Activated naive CD8-positive, alpha-beta T cell treated with anti-CD3 and anti-CD28 coated beads for 36 hours (primary cell): Measurements from ENCODE around the gene C1orf35. TPM values are rescaled to one million over a fixed set of nuclear protein-coding genes. Genes with fewer than 3 reads are reported as not detected.
"Not testable (repeated sequence)": the region's sequence is repeated elsewhere in the genome, so short reads cannot be mapped to it uniquely, and the experiment has no call there.

Experiments
- DNase-seq: peaks from one replicate; pipeline ENCODE4 v3.0.0; 2021
- H3K27ac Mint-ChIP-seq: one replicate; pipeline ENCODE4 v1.8.0; 2022; ENCODE audit warnings: mild to moderate bottlenecking, moderate library complexity, mixed read lengths
- H3K27me3 Mint-ChIP-seq: one replicate; pipeline ENCODE4 v1.8.0; 2022; ENCODE audit warnings: mild to moderate bottlenecking, mixed read lengths
- H3K36me3 Mint-ChIP-seq: one replicate; pipeline ENCODE4 v1.8.0; 2021; ENCODE audit warnings: mild to moderate bottlenecking, mixed read lengths
- H3K4me1 Mint-ChIP-seq: one replicate; pipeline ENCODE4 v1.8.0; 2021; ENCODE audit warnings: mixed read lengths
- H3K4me3 Mint-ChIP-seq: one replicate; pipeline ENCODE4 v1.8.0; 2022; ENCODE audit warnings: mild to moderate bottlenecking, moderate library complexity, mixed read lengths
- H3K9me3 Mint-ChIP-seq: one replicate; pipeline ENCODE4 v1.8.0; 2022; ENCODE audit warnings: mixed read lengths
- total RNA-seq, 2 experiments: library from RNA; stranded (reverse); gene quantifications; one replicate each; pipeline ENCODE4 v1.2.3, GENCODE V29; 2021

Gene C1orf35
- total RNA-seq, 2 experiments from 2014 or later = 24.4 to 26.1 TPM

GRCh38 chr1:228125185-228125584, 22.1 kb upstream of the C1orf35 start:
- peaks cover 7% of the 10 kb centered on the region for H3K4me1 Mint-ChIP-seq
- DNase-seq = no peak
- H3K27me3 Mint-ChIP-seq = peaks cover 14% of the 10 kb centered on the region
- no peak overlapping the region for H3K27ac Mint-ChIP-seq
- H3K36me3 Mint-ChIP-seq = no peaks in the 10 kb centered on the region
- H3K9me3 Mint-ChIP-seq = no peaks in the 10 kb centered on the region
- no peak overlapping the region for H3K4me3 Mint-ChIP-seq

GRCh38 chr1:228123505-228123904, 20.4 kb upstream of the C1orf35 start:
- H3K4me1 Mint-ChIP-seq = peaks cover 7% of the 10 kb centered on the region
- peaks cover 8% of the 10 kb centered on the region for H3K27me3 Mint-ChIP-seq
- H3K4me3 Mint-ChIP-seq = no peak overlapping the region
- no peaks in the 10 kb centered on the region for H3K36me3 Mint-ChIP-seq
- H3K27ac Mint-ChIP-seq = no peak overlapping the region
- H3K9me3 Mint-ChIP-seq = no peaks in the 10 kb centered on the region
- DNase-seq = no peak

GRCh38 chr1:228122921-228123441, 19.9 kb upstream of the C1orf35 start:
- Mint-ChIP-seq H3K36me3 (peaks cover 3% of the 10 kb centered on the region), H3K4me1 (peaks cover 7% of the 10 kb centered on the region), H3K9me3 (peaks cover 3% of the 10 kb centered on the region), H3K27ac (no peak overlapping the region), H3K27me3 (peaks cover 3% of the 10 kb centered on the region), H3K4me3 (no peak overlapping the region)
- no peak for DNase-seq

GRCh38 chr1:228120857-228121489, 17.8 kb upstream of the C1orf35 start:
- Mint-ChIP-seq H3K27me3 (no peaks in the 10 kb centered on the region), H3K4me1 (peaks cover 7% of the 10 kb centered on the region), H3K36me3 (peaks cover 7% of the 10 kb centered on the region), H3K9me3 (peaks cover 6% of the 10 kb centered on the region), H3K27ac (peak overlapping the region; percentile 65), H3K4me3 (peak overlapping the region; percentile 53)
- no peak for DNase-seq

GRCh38 chr1:228120351-228120750, 17.2 kb upstream of the C1orf35 start:
- Mint-ChIP-seq H3K9me3 (peaks cover 6% of the 10 kb centered on the region), H3K27ac (no peak overlapping the region), H3K4me3 (peak overlapping the region; percentile 53), H3K27me3 (no peaks in the 10 kb centered on the region), H3K4me1 (peaks cover 7% of the 10 kb centered on the region), H3K36me3 (peaks cover 7% of the 10 kb centered on the region)
- DNase-seq = no peak

- H3K4me1 Mint-ChIP-seq = peaks cover 7% of the 10 kb centered on the region
- H3K36me3 Mint-ChIP-seq = peaks cover 7% of the 10 kb centered on the region
- peaks cover 6% of the 10 kb centered on the region for H3K9me3 Mint-ChIP-seq
- DNase-seq = no peak
- no peaks in the 10 kb centered on the region for H3K27me3 Mint-ChIP-seq
- H3K27ac Mint-ChIP-seq = no peak overlapping the region
- no peak overlapping the region for H3K4me3 Mint-ChIP-seq
Measured at GRCh38 chr1:228118040-228118439, 14.9 kb upstream of the C1orf35 start.

GRCh38 chr1:228117335-228117734, 14.2 kb upstream of the C1orf35 start:
- H3K27ac Mint-ChIP-seq = no peak overlapping the region
- no peak overlapping the region for H3K4me3 Mint-ChIP-seq
- H3K9me3 Mint-ChIP-seq = peaks cover 6% of the 10 kb centered on the region
- H3K27me3 Mint-ChIP-seq = no peaks in the 10 kb centered on the region
- DNase-seq = no peak
- H3K36me3 Mint-ChIP-seq = peaks cover 7% of the 10 kb centered on the region
- H3K4me1 Mint-ChIP-seq = peaks cover 7% of the 10 kb centered on the region

- DNase-seq = no peak
- H3K27ac Mint-ChIP-seq = no peak overlapping the region
Measured at GRCh38 chr1:228114827-228115226, 11.7 kb upstream of the C1orf35 start.

GRCh38 chr1:228112617-228113016, 9.5 kb upstream of the C1orf35 start:
- Mint-ChIP-seq H3K27me3 (no peaks in the 10 kb centered on the region), H3K4me3 (no peak overlapping the region), H3K9me3 (peaks cover 2% of the 10 kb centered on the region), H3K36me3 (peaks cover 3% of the 10 kb centered on the region), H3K4me1 (peaks cover 15% of the 10 kb centered on the region), H3K27ac (no peak overlapping the region)
- DNase-seq = no peak

More at GRCh38 chr1:228114827-228115226, 11.7 kb upstream of the C1orf35 start:
- Mint-ChIP-seq H3K4me3 (no peak overlapping the region), H3K9me3 (peaks cover 6% of the 10 kb centered on the region), H3K4me1 (peaks cover 5% of the 10 kb centered on the region), H3K27me3 (no peaks in the 10 kb centered on the region), H3K36me3 (peaks cover 7% of the 10 kb centered on the region)

- H3K36me3 Mint-ChIP-seq = peaks cover 3% of the 10 kb centered on the region
- H3K27ac Mint-ChIP-seq = no peak overlapping the region
- H3K27me3 Mint-ChIP-seq = no peaks in the 10 kb centered on the region
- H3K4me3 Mint-ChIP-seq = no peak overlapping the region
- H3K4me1 Mint-ChIP-seq = peaks cover 15% of the 10 kb centered on the region
- no peak for DNase-seq
- no peaks in the 10 kb centered on the region for H3K9me3 Mint-ChIP-seq
Measured at GRCh38 chr1:228112167-228112566, 9.0 kb upstream of the C1orf35 start.

- H3K4me3 Mint-ChIP-seq, H3K27me3 Mint-ChIP-seq, DNase-seq, H3K36me3 Mint-ChIP-seq, H3K27ac Mint-ChIP-seq, H3K9me3 Mint-ChIP-seq: not testable (repeated sequence)
- peaks cover 15% of the 10 kb centered on the region for H3K4me1 Mint-ChIP-seq
Measured at GRCh38 chr1:228111315-228111714, 8.2 kb upstream of the C1orf35 start.

GRCh38 chr1:228110556-228110955, 7.4 kb upstream of the C1orf35 start:
- no peak for DNase-seq
- Mint-ChIP-seq H3K27ac (no peak overlapping the region), H3K9me3 (no peaks in the 10 kb centered on the region), H3K4me1 (peaks cover 15% of the 10 kb centered on the region), H3K36me3 (no peaks in the 10 kb centered on the region), H3K4me3 (no peak overlapping the region), H3K27me3 (no peaks in the 10 kb centered on the region)

GRCh38 chr1:228109962-228110488, 6.9 kb upstream of the C1orf35 start:
- DNase-seq = no peak
- Mint-ChIP-seq H3K27me3 (no peaks in the 10 kb centered on the region), H3K4me3 (peak overlapping the region; percentile 92)

GRCh38 chr1:228109073-228109961, 6.2 kb upstream of the C1orf35 start, which contains the start of gene MRPL55:
Gene MRPL55, minus strand, starts transcription at chr1:228109299. Its CDS starts 1,039 bp downstream, at chr1:228108260.
- Mint-ChIP-seq H3K4me1 (peaks cover 15% of the 10 kb centered on the region), H3K27me3 (no peaks in the 10 kb centered on the region), H3K27ac (peak within 1 kb of the TSS; percentile 93), H3K36me3 (peaks cover under 1% of the 10 kb centered on the region), H3K4me3 (peak within 1 kb of the TSS; percentile 92), H3K9me3 (no peaks in the 10 kb centered on the region)
- peak; percentile 98 for DNase-seq

More at GRCh38 chr1:228109962-228110488, 6.9 kb upstream of the C1orf35 start:
- Mint-ChIP-seq H3K27ac (peak overlapping the region; percentile 93), H3K4me1 (peaks cover 15% of the 10 kb centered on the region), H3K36me3 (no peaks in the 10 kb centered on the region), H3K9me3 (no peaks in the 10 kb centered on the region)

GRCh38 chr1:228108742-228109072, 5.6 kb upstream of the C1orf35 start:
- H3K4me1 Mint-ChIP-seq = peaks cover 17% of the 10 kb centered on the region
- no peak for DNase-seq
- H3K27ac Mint-ChIP-seq = peak overlapping the region; percentile 93
- H3K36me3 Mint-ChIP-seq = peaks cover 2% of the 10 kb centered on the region
- peak overlapping the region; percentile 92 for H3K4me3 Mint-ChIP-seq
- H3K9me3 Mint-ChIP-seq = no peaks in the 10 kb centered on the region
- no peaks in the 10 kb centered on the region for H3K27me3 Mint-ChIP-seq
